Motor neuron (in vitro differentiated cells): ENCODE measurements around the gene CNNM2. TPM values are rescaled to one million over a fixed set of nuclear protein-coding genes. Genes with fewer than 3 reads are reported as not detected.
A peak's percentile ranks its signal among the peaks of the same experiment; 100 is the strongest.

Source experiments
- ATAC-seq, 8 experiments: fragments of 200-7000 bp; cut with Tn5 transposase; replicated peaks in 6 of 8; 2 replicates each; pipeline ENCODE4 v1.8.0; 2021; ENCODE audit warnings: mild to moderate bottlenecking in 8 of 8, moderate library complexity in 8 of 8
- H3K27ac ChIP-seq, 2 donors: fragments of 250-450 bp; sonication (Bioruptor Pico); 2 replicates each; pipeline ENCODE4 v1.9.0; 2021; ENCODE audit warnings: antibody characterized with exemption in 2 of 2, mild to moderate bottlenecking in 2 of 2, moderate library complexity in 1 of 2
- H3K4me1 ChIP-seq, 2 donors: fragments of 250-450 bp; sonication (Bioruptor Pico); replicated peaks in 1 of 2; 2 replicates each; pipeline ENCODE4 v1.6.1; 2021; ENCODE audit warnings: antibody characterized with exemption in 2 of 2, mild to moderate bottlenecking in 2 of 2, moderate library complexity in 1 of 2
- H3K4me3 ChIP-seq, 5 donors: fragments of 250-450 bp; sonication (Bioruptor Pico); 2 replicates each; pipeline ENCODE4 v1.9.0; 2021; ENCODE audit warnings: antibody characterized with exemption in 5 of 5, mild to moderate bottlenecking in 5 of 5, moderate library complexity in 4 of 5
- WGBS, 10 experiments: fragments of 450-650 bp; shearing (Covaris generic); methylation state at CpG; one replicate each; pipeline ENCODE4 v1.0.0; 2022; 5-methylcytosine and 5-hydroxymethylcytosine counted together
- in situ Hi-C, 9 experiments: fragments of 400-800 bp; cut with MboI; loops; one replicate each; pipeline ENCODE4 v1.15.0; 2021; ENCODE audit warnings: low sequenced_read_pairs in 9 of 9, low pct_unique_long_range_greater_than_20kb in 2 of 9; ENCODE audit not compliant: unreplicated experiment in 9 of 9
- total RNA-seq, 8 experiments: library from RNA; unstranded; fragments of 300-600 nt; gene quantifications; 2 replicates each; pipeline versions ENCODE4 v1.2.3 to v1.2.4, GENCODE V29; 2022

Gene CNNM2
- total RNA-seq, 8 experiments from 2014 or later: 4.4 to 11.4 (median 6.2) TPM

GRCh38 chr10:103072891-103073290 is 154.8 kb downstream of the CNNM2 start:
- ATAC-seq: no peak
- in situ Hi-C loops: loop anchor here in 2 of 9 experiments (10.0 to 25.0 kb wide), 2 partner anchors 238 to 336 kb away; partner anchors contain the start of genes CYP17A1 (in 1 of the 2) and WBP1L (in 1 of the 2)
- H3K4me3 ChIP-seq: no peak overlapping the region
- H3K27ac ChIP-seq: no peak overlapping the region
- WGBS, 10 experiments: 85 to 97% (median 89%) methylated on average over 1 to 6 of the region's 8 CpGs; no CpG with 5 or more reads in 6 of the 10 experiments
- no peaks in the 10 kb centered on the region for H3K4me1 ChIP-seq

DNA sequence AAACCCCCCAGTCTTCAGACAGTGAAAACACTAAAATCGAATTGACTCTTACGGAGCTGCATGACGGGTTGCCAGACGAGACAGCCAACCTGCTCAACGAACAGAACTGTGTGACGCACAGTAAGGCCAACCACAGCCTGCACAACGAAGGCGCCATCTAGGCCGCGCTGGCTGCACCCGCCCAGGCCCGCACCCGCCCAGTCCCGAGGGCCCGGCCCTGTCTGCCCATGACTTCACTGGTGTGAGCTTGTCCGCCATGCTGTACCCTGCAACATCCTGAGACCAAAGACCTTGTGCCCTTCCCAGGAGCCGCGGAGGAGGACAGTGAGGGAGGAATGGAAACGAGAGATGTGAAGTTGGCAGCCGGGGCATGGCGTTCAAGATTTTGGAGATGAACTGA is 158.9 kb downstream of the CNNM2 start:
- 20 to 100% (median 95%) methylated on average over 1 to 10 of the region's 21 CpGs; no CpG with 5 or more reads in 2 of the 10 experiments for WGBS, 10 experiments
- in situ Hi-C loops: loop anchor here in 1 of 9 experiments (10.0 to 25.0 kb wide), 2 partner anchors 160 to 242 kb away; partner anchors contain the start of genes CYP17A1 and RPEL1
- Histone ChIP-seq H3K27ac (no peak overlapping the region), H3K4me3 (no peak overlapping the region), H3K4me1 (no peaks in the 10 kb centered on the region)
- no peak for ATAC-seq

- 55 to 100% (median 85%) methylated on average over 1 to 14 of the region's 16 CpGs; no CpG with 5 or more reads in 1 of the 10 experiments for WGBS, 10 experiments
- no peaks in the 10 kb centered on the region for H3K4me1 ChIP-seq
- in situ Hi-C loops: loop anchor here in 1 of 9 experiments (10.0 to 25.0 kb wide), 2 partner anchors 160 to 243 kb away; partner anchors contain the start of genes CYP17A1 and RPEL1
- no peak for ATAC-seq
- no peak overlapping the region for H3K27ac ChIP-seq
- no peak overlapping the region for H3K4me3 ChIP-seq
Measured at GRCh38 chr10:103077491-103078308, 159.6 kb downstream of the CNNM2 start.

GRCh38 chr10:103078309-103078615 is 160.2 kb downstream of the CNNM2 start:
- in situ Hi-C loops: loop anchor here in 1 of 9 experiments (10.0 to 25.0 kb wide), 2 partner anchors 159 to 243 kb away; partner anchors contain the start of genes CYP17A1 and RPEL1

GRCh38 chr10:103078676-103079075 is 160.6 kb downstream of the CNNM2 start:
- Histone ChIP-seq H3K4me3 (no peak overlapping the region), H3K27ac (no peak overlapping the region), H3K4me1 (no peaks in the 10 kb centered on the region)
- ATAC-seq: no peak
- 83 to 100% (median 93%) methylated on average over 1 to 11 of the region's 14 CpGs; no CpG with 5 or more reads in 2 of the 10 experiments for WGBS, 10 experiments
- in situ Hi-C loops: loop anchor here in 1 of 9 experiments (10.0 to 25.0 kb wide), 2 partner anchors 159 to 244 kb away; partner anchors contain the start of genes CYP17A1 and RPEL1

More at GRCh38 chr10:103078309-103078615, 160.2 kb downstream of the CNNM2 start:
- Histone ChIP-seq H3K27ac (no peak overlapping the region), H3K4me1 (no peaks in the 10 kb centered on the region), H3K4me3 (no peak overlapping the region)
- WGBS, 10 experiments: 80 to 100% (median 100%) methylated on average over 1 to 2 of the region's 3 CpGs; no CpG with 5 or more reads in 3 of the 10 experiments
- no peak for ATAC-seq

DNA sequence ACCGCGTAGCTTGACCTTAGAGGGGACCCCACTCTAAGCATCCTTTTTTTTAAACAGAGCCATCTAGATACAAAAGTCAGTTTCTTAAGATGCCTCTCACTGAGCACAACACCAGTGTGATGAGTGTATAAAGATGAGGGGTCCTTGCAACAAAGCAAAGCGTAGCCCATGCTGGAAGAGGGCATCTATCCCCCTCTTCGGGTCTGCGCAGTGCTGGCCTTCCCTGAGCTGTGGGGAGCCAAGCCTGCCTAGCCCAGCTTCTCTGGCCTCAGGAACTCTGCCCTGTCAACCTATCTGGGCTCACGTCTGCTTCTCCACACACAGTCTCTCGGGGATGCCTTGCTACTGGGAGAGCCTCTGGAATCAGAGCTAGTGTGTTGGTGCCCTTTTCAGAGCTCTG is 161.0 kb downstream of the CNNM2 start:
- H3K27ac ChIP-seq: no peak overlapping the region
- in situ Hi-C loops: loop anchor here in 1 of 9 experiments (10.0 to 25.0 kb wide), 2 partner anchors 158 to 244 kb away; partner anchors contain the start of genes CYP17A1 and RPEL1
- no peaks in the 10 kb centered on the region for H3K4me1 ChIP-seq
- peak in 1 of 8 experiments; percentile 8 for ATAC-seq
- WGBS, 10 experiments: 60 to 100% (median 83%) methylated on average over 1 to 5 of the region's 7 CpGs; no CpG with 5 or more reads in 5 of the 10 experiments
- no peak overlapping the region for H3K4me3 ChIP-seq

DNA sequence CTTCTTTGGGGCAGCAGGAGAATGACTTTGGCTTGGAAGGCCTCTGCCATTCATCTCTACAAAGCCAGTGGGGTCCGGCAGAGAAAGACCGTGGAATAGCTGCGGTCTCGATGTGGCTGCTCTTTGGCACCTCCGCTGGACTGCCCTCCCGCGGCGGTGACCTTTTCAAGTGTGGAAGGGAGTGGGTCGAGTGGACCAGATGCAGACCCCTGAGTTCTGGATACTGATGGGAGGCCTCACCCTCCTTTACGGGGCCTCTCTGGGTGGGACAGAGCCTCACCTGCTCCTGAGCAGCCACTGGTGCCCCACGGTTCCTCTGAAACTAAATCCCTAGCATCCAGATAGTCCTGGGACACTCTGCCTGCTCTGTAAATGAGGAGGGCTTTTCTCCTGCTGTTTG is 161.9 kb downstream of the CNNM2 start:
- in situ Hi-C loops: loop anchor here in 1 of 9 experiments (10.0 to 25.0 kb wide), 2 partner anchors 157 to 245 kb away; partner anchors contain the start of genes CYP17A1 and RPEL1
- Histone ChIP-seq H3K27ac (no peak overlapping the region), H3K4me3 (no peak overlapping the region), H3K4me1 (no peaks in the 10 kb centered on the region)
- WGBS, 10 experiments: 67 to 95% (median 86%) methylated on average over 2 to 11 of the region's 11 CpGs; no CpG with 5 or more reads in 6 of the 10 experiments
- ATAC-seq: no peak

DNA sequence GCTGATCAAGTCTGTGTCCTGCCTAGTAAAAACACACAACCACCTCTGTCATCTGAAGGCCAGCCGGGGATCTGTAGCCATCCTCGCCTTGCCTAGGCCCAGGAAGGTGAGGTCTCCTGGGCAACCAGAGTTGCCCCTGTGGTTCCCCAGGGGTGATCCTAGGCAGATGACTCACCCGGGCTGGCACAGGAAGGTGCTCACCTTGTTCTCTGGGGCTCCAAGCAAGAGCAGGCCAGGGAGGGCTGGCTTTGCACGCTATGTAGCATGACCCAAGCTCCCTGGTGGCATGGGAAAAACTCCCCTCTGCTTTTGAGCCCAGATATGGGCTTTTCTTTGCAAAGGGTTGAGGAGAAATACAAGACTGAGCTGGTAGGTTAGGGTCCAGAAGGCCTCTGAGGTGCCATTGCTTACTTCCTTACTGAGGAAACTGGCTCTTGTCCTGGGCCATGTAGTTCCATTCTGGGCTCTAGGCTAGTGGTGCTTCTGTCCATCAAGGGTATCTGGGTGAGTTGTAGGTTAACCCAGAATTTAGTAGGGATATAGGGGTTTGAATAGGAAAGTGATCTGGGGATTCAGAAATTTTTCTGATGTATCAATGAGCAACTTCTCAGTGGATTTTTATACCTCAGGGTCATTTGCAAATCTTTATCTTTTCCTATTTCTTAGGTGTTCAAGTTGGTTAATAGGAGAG is 162.9 kb downstream of the CNNM2 start:
- WGBS, 10 experiments: 86 to 100% (median 92%) methylated on average over 1 to 4 of the region's 4 CpGs; no CpG with 5 or more reads in 7 of the 10 experiments
- Histone ChIP-seq H3K27ac (no peak overlapping the region), H3K4me1 (no peaks in the 10 kb centered on the region), H3K4me3 (no peak overlapping the region)
- in situ Hi-C loops: loop anchor here in 1 of 9 experiments (25.0 kb wide), 1 partner anchor 156 kb away; the partner anchor contains the start of gene RPEL1
- ATAC-seq: no peak

GRCh38 chr10:103082683-103083082 is 164.6 kb downstream of the CNNM2 start:
- Histone ChIP-seq H3K4me1 (no peaks in the 10 kb centered on the region), H3K4me3 (no peak overlapping the region), H3K27ac (no peak overlapping the region)
- 75 to 100% (median 100%) methylated on average over 1 of the region's 1 CpG; no CpG with 5 or more reads in 5 of the 10 experiments for WGBS, 10 experiments
- no peak for ATAC-seq
- in situ Hi-C loops: loop anchor here in 1 of 9 experiments (25.0 kb wide), 1 partner anchor 155 kb away; the partner anchor contains the start of gene RPEL1

- no peaks in the 10 kb centered on the region for H3K4me1 ChIP-seq
- in situ Hi-C loops: loop anchor here in 1 of 9 experiments (25.0 kb wide), 1 partner anchor 154 kb away; the partner anchor contains the start of gene RPEL1
- no peak overlapping the region for H3K27ac ChIP-seq
- no peak overlapping the region for H3K4me3 ChIP-seq
- WGBS, 10 experiments: 60 to 100% (median 94%) methylated on average over 1 to 5 of the region's 7 CpGs; no CpG with 5 or more reads in 1 of the 10 experiments
- no peak for ATAC-seq
Measured at GRCh38 chr10:103083266-103083976, 165.3 kb downstream of the CNNM2 start.

DNA sequence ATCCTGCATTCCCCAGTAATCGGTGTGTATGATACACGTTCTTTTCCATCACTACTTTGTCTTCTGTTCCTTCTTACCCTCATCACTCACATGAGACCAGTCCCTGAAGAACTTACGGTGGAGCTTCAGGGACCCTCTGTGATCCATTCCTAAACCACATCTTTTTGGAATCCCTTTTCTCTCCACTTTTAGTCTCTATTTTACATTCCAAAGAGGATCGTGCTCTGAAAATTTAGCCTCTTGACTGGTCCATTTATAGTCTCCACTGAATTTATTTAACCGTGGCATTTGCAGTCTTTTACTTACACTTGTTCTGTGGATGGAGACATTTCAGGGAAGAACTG is 165.9 kb downstream of the CNNM2 start:
- in situ Hi-C loops: loop anchor here in 1 of 9 experiments (25.0 kb wide), 1 partner anchor 153 kb away; the partner anchor contains the start of gene RPEL1
- H3K4me3 ChIP-seq: no peak overlapping the region
- H3K4me1 ChIP-seq: no peaks in the 10 kb centered on the region
- no peak for ATAC-seq
- no peak overlapping the region for H3K27ac ChIP-seq
- 85 to 100% (median 100%) methylated on average over 1 to 5 of the region's 5 CpGs; no CpG with 5 or more reads in 1 of the 10 experiments for WGBS, 10 experiments

DNA sequence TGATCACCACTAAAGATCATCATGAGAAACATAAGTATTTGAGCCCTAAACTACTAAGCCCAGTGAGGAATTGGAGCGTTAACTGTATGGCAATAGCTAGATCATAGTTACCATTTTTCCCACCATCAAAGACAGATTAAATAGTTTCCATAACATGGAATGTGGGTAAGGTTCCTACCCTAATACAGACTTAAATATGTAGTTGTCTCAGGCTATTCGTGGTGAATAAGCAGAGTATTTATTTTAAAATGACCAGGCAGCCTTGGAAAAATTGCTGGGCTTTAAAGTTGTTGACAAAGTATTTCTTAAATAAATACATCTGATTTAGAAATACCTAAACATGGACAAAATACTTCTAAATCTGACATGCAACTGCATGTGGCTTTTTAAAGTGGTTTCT is 168.2 kb downstream of the CNNM2 start:
- Histone ChIP-seq H3K27ac (no peak overlapping the region), H3K4me3 (no peak overlapping the region), H3K4me1 (no peaks in the 10 kb centered on the region)
- no peak for ATAC-seq
- WGBS, 10 experiments: 43 to 100% (median 88%) methylated on average over 1 to 2 of the region's 2 CpGs
- in situ Hi-C loops: loop anchor here in 1 of 9 experiments (25.0 kb wide), 1 partner anchor 151 kb away; the partner anchor contains the start of gene RPEL1
